ENCODE measurements around the gene OFD1. TPM values are rescaled to one million over a fixed set of nuclear protein-coding genes. Genes with fewer than 3 reads are reported as not detected.

OFD1 gene
- total RNA-seq, 1 donor from 2014 or later = 49.1 TPM

DNA sequence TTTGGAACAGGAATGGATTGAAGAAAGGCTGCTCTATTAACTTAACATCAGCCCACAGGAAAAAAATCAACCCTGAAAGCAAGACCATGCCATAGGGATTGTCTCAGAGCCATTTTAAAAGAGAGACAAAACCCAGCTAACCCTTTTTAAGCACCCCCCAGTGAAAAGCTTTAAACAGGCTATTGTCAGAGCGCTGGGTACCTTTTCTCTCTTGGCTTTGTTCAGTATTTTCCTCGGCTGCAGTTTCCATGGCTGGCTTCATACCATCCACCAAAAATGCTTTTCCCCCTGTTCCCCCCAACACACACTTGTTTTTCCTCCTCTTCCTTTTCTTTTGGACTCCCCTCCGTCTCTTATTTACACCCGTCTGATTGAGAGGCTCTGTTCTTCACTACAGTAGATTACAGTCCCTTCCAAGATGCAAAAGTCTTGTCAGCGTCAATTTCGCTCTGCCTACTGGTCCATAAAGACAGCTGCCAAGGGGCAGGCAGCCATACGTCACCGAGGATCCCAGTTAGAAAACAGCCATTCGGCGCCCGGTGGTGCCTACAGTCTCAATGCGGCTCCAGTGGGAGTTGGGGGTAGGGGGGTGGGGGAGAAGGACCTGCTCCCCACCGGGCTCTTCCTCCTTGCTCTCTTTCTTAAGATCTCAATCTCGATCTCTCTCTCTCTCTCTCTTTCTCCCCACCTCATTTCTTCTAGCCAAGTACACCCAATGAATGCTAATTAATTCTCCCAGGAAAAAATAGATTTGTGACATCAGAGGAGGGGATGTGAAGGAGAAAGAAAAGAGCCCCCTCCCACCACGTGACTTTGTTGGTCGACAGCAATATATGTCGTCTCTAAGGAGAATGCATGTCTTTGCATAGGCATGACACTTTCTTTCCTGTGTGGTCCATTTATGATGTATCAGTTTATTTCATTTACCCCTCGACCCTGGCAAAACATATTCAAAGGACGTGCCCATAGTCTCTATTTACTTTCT lies 82.4 kb downstream of the OFD1 start, which contains the start of gene GPM6B:
TSS of gene GPM6B (minus strand) at position 451 of the 985 bp plus-strand sequence. CDS start at position 262, 189 bp downstream.
- no peak for DNase-seq (ENCODE audit: extremely low spot score in 2 of 2)
- Histone ChIP-seq H3K27ac (no peak within 1 kb of the TSS), H3K4me1 (no peaks in the 10 kb centered on the region), H3K27me3 (no peaks in the 10 kb centered on the region), H3K36me3 (no peaks in the 10 kb centered on the region), H3K9me3 (no peaks in the 10 kb centered on the region), H3K4me3 (no peak within 1 kb of the TSS)
- TF ChIP-seq POLR2AphosphoS5 (IDR thresholded peaks at IDR 0.05; ENCODE audit: insufficient read depth in 1 of 2, low read depth in 1 of 2) (no peak), CTCF (IDR thresholded peaks at IDR 0.05) (no peak), POLR2A (IDR thresholded peaks at IDR 0.05) (no peak)
- intact Hi-C loops (cut with DNase I) = no loop called here

Other genes with a start within 250 kb of the OFD1 start
- gene EGFL6, start 165.1 kb upstream of the OFD1 start, total RNA-seq = 0.98 TPM
- 3.2 TPM for gene TCEANC, start 81.6 kb upstream of the OFD1 start, total RNA-seq
- 15.0 TPM for gene RAB9A, start 45.6 kb upstream of the OFD1 start, total RNA-seq
- gene TRAPPC2, start 128 bp upstream of the OFD1 start, total RNA-seq = 14.2 TPM
- 15.7 TPM for gene GPM6B, start 82.3 kb downstream of the OFD1 start, total RNA-seq

All from vagina (tissue), 2 donors.